Neural crest cell (in vitro differentiated cells): ENCODE results near the gene ZNF777. TPM values are rescaled to one million over a fixed set of nuclear protein-coding genes. Genes with fewer than 3 reads are reported as not detected.
"Not testable (repeated sequence)": the region's sequence is repeated elsewhere in the genome, so short reads cannot be mapped to it uniquely, and the experiment has no call there.

Experiments used
- DNase-seq: peaks from one replicate; pipeline ENCODE4 v3.0.0; 2021; ENCODE audit warnings: low read depth, mixed read lengths, low spot score
- H3K27ac Mint-ChIP-seq: one replicate; pipeline ENCODE4 v1.8.0; 2021; ENCODE audit warnings: mild to moderate bottlenecking, mixed read lengths; ENCODE audit not compliant: unreplicated experiment
- H3K27me3 Mint-ChIP-seq: 2 replicates; pipeline ENCODE4 v1.8.0; 2021; ENCODE audit warnings: low read depth, mild to moderate bottlenecking, mixed read lengths
- H3K36me3 Mint-ChIP-seq: 2 replicates; pipeline ENCODE4 v1.8.0; 2021; ENCODE audit warnings: low read depth, mild to moderate bottlenecking, mixed read lengths
- H3K4me1 Mint-ChIP-seq: 2 replicates; pipeline ENCODE4 v1.8.0; 2021; ENCODE audit warnings: mixed read lengths
- H3K4me3 Mint-ChIP-seq: one replicate; pipeline ENCODE4 v1.8.0; 2021; ENCODE audit warnings: mild to moderate bottlenecking, mixed read lengths
- H3K9me3 Mint-ChIP-seq: 2 replicates; pipeline ENCODE4 v1.8.0; 2021; ENCODE audit warnings: mixed read lengths
- total RNA-seq: library from RNA; stranded (reverse); gene quantifications from 2 replicates; pipeline ENCODE4 v1.2.1, GENCODE V29; 2021
- TF ChIP-seq, protein P1 (sequence below): fragments of 200-600 bp; sonication (generic); conservative IDR thresholded peaks from 2 replicates; pipeline ENCODE4 v1.5.0; 2021; ENCODE audit warnings: antibody characterized with exemption, mild to moderate bottlenecking

Gene ZNF777
- total RNA-seq, 1 donor from 2014 or later: 20.8 TPM

DNA sequence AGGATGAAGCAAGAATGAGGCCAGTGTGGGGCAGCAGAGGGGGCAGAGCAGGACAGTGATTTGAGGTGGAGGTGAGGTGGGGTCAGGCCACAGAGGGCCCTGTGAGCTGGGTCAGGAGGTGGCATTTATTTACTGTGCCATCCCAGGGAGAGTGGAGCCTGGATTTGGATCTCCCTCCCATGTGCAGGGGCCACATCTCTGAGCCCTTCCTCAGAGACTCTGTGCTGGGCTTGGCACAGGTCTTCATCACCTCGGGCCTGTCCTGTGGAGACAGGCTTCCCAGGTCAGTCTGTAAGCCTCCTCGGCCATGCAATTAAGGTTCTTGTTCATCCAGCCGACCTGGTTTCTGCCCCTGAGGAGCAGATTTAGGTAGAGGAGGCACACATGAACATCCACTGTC lies 40.9 kb downstream of the ZNF777 start:
- TF ChIP-seq, protein P1, sequence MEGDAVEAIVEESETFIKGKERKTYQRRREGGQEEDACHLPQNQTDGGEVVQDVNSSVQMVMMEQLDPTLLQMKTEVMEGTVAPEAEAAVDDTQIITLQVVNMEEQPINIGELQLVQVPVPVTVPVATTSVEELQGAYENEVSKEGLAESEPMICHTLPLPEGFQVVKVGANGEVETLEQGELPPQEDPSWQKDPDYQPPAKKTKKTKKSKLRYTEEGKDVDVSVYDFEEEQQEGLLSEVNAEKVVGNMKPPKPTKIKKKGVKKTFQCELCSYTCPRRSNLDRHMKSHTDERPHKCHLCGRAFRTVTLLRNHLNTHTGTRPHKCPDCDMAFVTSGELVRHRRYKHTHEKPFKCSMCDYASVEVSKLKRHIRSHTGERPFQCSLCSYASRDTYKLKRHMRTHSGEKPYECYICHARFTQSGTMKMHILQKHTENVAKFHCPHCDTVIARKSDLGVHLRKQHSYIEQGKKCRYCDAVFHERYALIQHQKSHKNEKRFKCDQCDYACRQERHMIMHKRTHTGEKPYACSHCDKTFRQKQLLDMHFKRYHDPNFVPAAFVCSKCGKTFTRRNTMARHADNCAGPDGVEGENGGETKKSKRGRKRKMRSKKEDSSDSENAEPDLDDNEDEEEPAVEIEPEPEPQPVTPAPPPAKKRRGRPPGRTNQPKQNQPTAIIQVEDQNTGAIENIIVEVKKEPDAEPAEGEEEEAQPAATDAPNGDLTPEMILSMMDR: no peak

DNA sequence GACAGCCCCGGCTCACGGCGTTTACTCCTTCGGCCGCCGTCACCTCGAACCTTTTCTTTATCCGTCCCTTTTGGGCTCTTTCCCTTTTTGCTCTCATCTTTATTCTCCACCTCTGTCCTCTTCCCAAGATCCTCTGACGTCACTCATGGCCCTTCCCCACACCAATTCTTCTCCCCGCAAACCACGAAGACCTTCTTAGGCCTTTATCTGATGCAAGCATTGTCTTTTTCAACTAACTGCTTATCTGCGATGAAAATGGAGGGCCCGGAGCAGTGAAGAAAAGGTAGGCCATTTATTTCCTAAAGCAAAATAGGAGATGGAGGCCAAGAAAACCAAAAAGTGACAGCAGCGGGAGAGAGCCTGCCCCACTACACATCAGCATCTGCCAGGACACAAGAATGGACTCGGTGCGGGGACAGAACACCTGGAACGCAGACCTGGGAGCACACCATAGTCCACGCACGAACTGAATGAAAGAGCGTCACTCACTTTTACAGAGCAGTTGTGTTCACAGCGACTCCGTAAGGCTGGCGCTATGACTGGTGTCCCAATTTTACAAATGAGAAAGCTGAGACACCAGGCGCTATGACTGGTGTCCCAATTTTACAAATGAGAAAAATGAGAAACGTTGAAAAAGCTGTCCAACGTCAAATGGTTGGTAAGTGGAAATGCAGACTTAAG lies 45.3 kb downstream of the ZNF777 start:
- Mint-ChIP-seq H3K4me1 (peaks cover 14% of the 10 kb centered on the region), H3K36me3 (no peaks in the 10 kb centered on the region), H3K9me3 (peaks cover 5% of the 10 kb centered on the region), H3K27ac (peak overlapping the region; percentile 43), H3K4me3 (peak overlapping the region; percentile 82), H3K27me3 (peaks cover 44% of the 10 kb centered on the region)
- TF ChIP-seq, protein P1: no peak
- DNase-seq: no peak

More for the DNA sequence above, 40.9 kb downstream of the ZNF777 start:
- Mint-ChIP-seq H3K27ac (no peak overlapping the region), H3K4me3 (peak overlapping the region; percentile 59), H3K4me1 (peaks cover 5% of the 10 kb centered on the region), H3K9me3 (no peaks in the 10 kb centered on the region), H3K36me3 (no peaks in the 10 kb centered on the region), H3K27me3 (peaks cover 8% of the 10 kb centered on the region)
- DNase-seq: no peak

DNA sequence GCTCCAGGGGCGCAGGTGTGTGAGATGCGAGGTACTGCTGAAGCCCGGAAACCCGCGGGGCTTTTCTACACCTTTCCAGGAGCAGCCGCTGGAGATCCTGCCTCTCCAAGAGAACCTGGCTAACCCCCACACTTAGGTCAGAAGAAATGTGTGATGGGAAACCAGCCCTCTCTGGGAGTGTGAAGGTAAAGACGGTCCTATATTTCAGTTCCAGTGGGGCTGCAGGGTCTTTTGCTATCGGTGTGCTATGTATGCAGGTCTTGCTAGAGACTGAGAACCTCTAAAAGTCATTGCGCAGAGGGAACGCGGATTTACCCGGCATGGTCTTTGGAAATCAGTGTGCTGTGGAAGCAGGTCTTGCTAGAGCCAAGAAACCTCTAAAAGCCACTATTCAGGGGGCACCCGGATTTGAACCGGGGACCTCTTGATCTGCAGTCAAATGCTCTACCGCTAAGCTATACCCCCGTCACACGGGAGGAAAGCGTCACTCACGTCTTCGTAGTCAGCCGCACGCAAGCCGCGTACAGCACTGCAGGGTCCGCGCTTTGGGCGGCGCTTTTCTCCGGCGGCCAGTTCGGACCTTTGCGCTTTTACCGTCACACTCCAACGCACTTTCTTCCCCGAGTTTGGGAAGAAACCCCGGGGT lies 46.0 kb downstream of the ZNF777 start:
- Mint-ChIP-seq H3K4me3 (peak overlapping the region; percentile 82), H3K4me1 (peaks cover 14% of the 10 kb centered on the region), H3K27me3 (peaks cover 46% of the 10 kb centered on the region), H3K36me3 (no peaks in the 10 kb centered on the region), H3K27ac (no peak overlapping the region), H3K9me3 (peaks cover 5% of the 10 kb centered on the region)
- peak; percentile 59 for DNase-seq
- TF ChIP-seq, protein P1: no peak

DNA sequence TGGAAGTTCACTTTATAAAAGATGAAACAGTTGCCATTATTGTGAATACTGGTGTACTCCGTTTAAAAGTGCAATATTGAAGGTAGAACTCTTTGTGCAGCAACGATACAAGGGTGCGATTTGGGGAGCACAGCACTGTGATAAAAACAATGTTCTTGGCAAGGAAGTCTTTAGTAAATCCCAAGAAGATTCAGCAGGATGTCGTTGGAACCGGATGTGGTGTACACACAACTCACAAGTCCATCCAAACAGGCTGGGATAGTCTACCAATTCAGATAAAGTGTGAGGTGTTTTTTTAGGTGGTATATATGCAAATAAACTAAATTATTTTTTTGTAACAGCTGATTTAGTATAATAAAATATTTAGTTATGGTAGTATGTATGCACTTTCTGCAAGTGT lies 46.7 kb downstream of the ZNF777 start:
- DNase-seq: no peak
- Mint-ChIP-seq H3K4me3 (no peak overlapping the region), H3K27ac (no peak overlapping the region), H3K9me3 (peaks cover 5% of the 10 kb centered on the region), H3K36me3 (no peaks in the 10 kb centered on the region), H3K27me3 (peaks cover 47% of the 10 kb centered on the region), H3K4me1 (peaks cover 14% of the 10 kb centered on the region)
- TF ChIP-seq, protein P1: no peak

DNA sequence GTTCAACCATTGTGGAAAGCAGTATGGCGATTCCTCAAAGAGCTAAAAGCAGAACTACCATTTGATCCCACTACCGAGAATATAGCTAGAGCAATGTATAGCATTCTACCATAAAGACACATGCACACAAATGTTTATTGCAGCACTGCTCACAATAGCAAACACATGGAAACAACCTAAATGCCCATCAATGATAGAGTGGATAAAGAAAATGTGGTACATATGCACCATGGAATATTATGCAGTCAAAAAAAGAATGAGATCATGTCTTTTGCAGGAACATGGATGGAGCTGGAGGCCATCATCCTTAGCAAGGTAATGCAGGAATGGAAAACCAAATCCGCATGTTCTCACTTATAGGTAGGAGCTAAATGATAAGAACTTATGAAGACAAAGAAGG lies 47.8 kb downstream of the ZNF777 start:
- H3K27ac Mint-ChIP-seq, DNase-seq, H3K9me3 Mint-ChIP-seq, H3K36me3 Mint-ChIP-seq: not testable (repeated sequence)
- Mint-ChIP-seq H3K4me3 (peak overlapping the region; percentile 22), H3K27me3 (peaks cover 56% of the 10 kb centered on the region), H3K4me1 (peaks cover 14% of the 10 kb centered on the region)

DNA sequence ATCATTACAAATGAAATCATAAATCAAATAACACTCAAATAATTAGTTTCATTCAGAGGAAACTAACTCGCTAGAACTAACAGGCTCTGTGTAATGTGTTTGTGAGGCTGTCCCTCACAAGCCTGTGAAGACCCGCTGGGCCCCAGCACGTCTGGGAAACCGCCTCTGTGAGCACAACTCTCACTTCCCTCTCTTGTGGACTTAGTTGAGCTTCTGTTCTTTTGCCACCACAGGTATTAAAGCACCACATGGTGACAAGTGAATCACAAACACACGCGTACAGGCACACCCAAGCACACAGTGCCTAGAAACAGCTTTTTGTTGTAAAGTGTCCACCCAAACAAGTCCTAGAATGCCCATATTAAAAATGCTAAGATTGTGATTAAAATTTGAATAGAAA lies 51.0 kb downstream of the ZNF777 start:
- peaks cover 5% of the 10 kb centered on the region for H3K9me3 Mint-ChIP-seq
- H3K27ac Mint-ChIP-seq: no peak overlapping the region
- no peak overlapping the region for H3K4me3 Mint-ChIP-seq
- TF ChIP-seq, protein P1: no peak
- no peak for DNase-seq
- peaks cover 48% of the 10 kb centered on the region for H3K27me3 Mint-ChIP-seq
- peaks cover 8% of the 10 kb centered on the region for H3K4me1 Mint-ChIP-seq
- no peaks in the 10 kb centered on the region for H3K36me3 Mint-ChIP-seq
